ENCODE measurements around the gene CDH4. TPM values are rescaled to one million over a fixed set of nuclear protein-coding genes. Genes with fewer than 3 reads are reported as not detected.
"Not testable (repeated sequence)": the region's sequence is repeated elsewhere in the genome, so short reads cannot be mapped to it uniquely, and the experiment has no call there.

The CDH4 gene
- polyA plus RNA-seq, 4 donors = 6.1 to 8.9 (median 6.8) TPM

DNA sequence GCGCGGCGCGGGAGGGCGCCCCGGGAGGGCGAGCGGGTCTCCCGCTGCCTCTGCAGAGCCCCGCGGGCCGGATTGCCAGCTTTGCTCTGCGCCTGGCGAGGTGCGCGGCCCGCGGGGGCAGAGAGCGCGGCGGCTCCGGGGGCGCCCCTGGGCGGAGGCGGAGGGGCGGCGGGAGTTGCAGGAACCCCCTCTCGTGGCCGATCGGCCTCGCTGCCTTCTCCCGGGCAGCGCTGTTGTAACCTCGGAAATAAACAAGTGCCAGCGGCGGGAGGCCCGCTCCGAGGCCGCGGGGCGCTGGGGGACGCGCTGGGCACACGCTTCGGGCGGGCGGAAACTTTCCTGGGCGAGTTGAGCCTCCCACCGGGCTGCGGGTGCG lies 1.2 kb downstream of the CDH4 start:
- no peak for DNase-seq (ENCODE audit: low read depth in 4 of 4, low spot score in 3 of 4)

- DNase-seq (ENCODE audit: low read depth in 4 of 4, low spot score in 3 of 4) = no peak
These were observed 1.8 kb downstream of the CDH4 start for GRCh38 chr20:61253640-61254511.

DNA sequence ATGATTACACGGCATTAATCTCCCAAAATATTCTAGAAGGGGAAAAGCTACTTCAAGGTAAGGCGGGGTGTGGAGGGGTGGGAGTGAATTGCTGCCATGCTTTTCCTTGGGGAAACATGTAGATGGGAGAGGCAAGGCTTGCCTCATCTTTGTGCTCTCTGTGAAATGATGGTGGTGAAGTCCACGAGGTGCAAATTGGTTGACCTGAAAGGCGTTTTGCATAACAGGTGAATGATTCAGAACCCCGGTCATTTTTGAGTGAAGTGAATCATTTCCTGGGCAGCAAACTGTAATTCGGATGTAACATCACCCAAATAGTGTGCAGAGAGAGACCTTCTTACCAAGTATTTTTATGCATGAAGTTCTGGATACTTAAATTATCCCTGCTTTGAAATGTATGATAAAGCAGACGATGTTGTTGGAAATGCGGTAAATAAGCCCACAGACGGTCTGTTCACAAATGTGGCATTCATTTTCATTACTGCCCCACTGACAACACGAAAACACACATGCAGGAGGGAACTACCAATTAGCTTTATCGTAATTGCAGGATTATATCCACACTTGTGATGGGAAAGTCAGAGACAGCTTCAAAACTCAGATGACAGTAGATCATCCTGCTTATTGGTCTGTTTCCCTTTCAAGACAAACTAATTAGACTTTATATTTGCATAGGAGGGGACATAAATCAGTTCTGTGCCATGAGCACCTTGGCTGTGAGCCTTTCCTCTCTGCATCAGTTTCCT lies 3.0 kb downstream of the CDH4 start:
- DNase-seq (ENCODE audit: low read depth in 4 of 4, low spot score in 3 of 4) = no peak

GRCh38 chr20:61256365-61256764 lies 4.3 kb downstream of the CDH4 start:
- no peak for DNase-seq (ENCODE audit: low read depth in 4 of 4, low spot score in 3 of 4)

DNA sequence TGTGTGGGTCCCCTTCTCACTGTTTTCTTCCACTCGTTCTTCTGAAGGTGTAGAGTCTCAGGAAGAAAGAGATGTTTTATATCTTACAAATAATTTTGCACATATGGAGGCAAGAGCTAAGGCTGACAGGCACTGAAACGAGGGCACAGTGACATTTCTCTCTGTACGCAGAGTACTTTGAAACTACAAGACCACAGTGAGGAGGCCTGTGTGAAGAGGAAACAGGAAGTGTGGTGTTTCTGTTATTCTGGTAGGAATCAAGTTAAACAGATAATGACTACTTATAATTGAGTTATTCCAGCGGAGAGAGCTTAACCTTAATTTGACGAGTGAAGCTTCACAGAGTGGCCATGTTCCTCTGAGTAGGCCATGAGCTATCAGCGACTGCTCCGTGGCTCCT lies 4.8 kb downstream of the CDH4 start:
- no peak for DNase-seq (ENCODE audit: low read depth in 4 of 4, low spot score in 3 of 4)

DNA sequence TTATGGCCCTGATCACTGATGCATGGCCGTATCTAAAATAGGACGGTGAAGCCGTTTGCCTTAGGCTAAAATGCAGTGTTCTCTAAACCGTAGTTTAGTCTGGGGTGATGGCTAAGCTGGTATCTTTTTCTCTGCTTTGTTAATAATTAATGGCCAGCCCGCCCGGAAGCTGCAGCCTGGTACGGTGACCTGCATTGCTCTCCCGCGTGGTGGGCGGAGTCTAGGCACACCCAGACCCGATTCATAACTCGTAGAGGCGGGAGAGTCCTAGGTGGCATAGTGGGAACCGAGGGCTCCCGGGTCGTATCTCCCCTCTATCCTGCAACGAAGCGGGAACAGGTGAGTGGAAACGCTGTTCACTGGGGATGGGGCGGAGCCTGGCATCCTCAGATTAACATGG lies 5.5 kb downstream of the CDH4 start:
- DNase-seq (ENCODE audit: low read depth in 4 of 4, low spot score in 3 of 4) = no peak

- DNase-seq (ENCODE audit: low read depth in 4 of 4, low spot score in 3 of 4) = no peak
These were observed 7.7 kb downstream of the CDH4 start for GRCh38 chr20:61259741-61260140.

- DNase-seq (ENCODE audit: low read depth in 4 of 4, low spot score in 3 of 4) = no peak
These were observed 8.8 kb downstream of the CDH4 start for GRCh38 chr20:61260905-61261304.

GRCh38 chr20:61262036-61262435 lies 10.0 kb downstream of the CDH4 start:
- DNase-seq (ENCODE audit: low read depth in 4 of 4, low spot score in 3 of 4) = no peak

- DNase-seq (ENCODE audit: low read depth in 4 of 4, low spot score in 3 of 4) = no peak
These were observed 10.5 kb downstream of the CDH4 start for GRCh38 chr20:61262514-61262913.

- DNase-seq (ENCODE audit: low read depth in 4 of 4, low spot score in 3 of 4) = no peak
These were observed 11.1 kb downstream of the CDH4 start for GRCh38 chr20:61263084-61263695.

DNA sequence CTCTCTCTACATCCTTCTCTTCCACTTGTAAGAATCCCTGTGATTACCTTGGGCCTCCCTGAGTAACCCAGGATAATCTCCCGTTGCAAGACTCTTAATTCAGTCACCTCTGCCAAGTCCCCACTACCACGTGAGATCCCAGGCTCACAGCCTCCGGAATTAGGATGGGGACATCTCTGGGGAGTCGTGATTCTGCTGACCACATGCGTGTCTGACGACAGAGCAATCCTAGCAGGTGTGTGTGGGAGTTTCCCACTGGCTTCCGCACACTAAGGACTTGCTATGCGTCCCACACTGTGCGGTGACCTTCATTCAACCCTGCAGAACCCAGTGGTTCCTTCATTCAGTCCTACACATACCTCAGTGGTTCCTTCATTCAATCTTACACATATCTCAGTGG lies 11.9 kb downstream of the CDH4 start:
- DNase-seq (ENCODE audit: low read depth in 4 of 4, low spot score in 3 of 4) = no peak

DNA sequence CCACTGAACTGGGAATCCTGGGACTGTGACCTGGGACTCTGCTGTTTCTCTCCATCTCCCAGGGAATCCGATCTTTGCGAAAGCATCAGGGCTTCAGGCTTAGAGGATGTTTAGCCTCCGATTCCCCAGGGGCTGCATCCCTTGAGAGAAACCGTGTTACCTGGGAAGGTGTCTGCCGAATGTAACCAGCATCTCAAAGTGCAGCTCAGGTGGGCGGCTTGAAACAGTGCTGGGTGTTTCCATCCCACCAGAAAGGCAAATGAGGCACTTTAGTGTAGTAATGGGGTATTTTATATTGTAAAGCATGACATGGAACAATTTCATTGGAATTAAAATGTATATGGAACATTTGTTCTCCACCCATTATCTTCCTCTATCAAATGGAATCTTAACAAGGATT lies 15.2 kb downstream of the CDH4 start:
- no peak for DNase-seq (ENCODE audit: low read depth in 4 of 4, low spot score in 3 of 4)

DNA sequence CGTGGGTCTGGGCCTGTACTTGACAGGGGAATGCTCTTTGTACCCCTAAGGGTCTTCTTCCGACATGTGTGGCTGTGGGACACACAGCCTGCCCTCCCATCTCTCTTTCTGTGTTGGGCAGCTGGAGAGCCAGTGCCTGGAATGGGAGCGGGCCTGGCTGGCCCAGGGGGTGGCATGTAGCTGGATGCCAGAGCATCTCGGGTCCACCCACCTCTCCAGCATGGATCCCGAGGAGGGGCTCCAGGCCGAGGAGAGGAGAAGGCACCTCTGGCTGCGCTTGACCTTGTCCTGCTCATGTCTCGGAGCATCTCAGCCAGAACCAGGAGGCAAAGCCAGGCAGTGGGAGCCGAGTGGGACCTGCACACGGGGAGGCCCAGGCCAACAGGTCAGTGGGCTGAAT lies 16.0 kb downstream of the CDH4 start:
- no peak for DNase-seq (ENCODE audit: low read depth in 4 of 4, low spot score in 3 of 4)

DNA sequence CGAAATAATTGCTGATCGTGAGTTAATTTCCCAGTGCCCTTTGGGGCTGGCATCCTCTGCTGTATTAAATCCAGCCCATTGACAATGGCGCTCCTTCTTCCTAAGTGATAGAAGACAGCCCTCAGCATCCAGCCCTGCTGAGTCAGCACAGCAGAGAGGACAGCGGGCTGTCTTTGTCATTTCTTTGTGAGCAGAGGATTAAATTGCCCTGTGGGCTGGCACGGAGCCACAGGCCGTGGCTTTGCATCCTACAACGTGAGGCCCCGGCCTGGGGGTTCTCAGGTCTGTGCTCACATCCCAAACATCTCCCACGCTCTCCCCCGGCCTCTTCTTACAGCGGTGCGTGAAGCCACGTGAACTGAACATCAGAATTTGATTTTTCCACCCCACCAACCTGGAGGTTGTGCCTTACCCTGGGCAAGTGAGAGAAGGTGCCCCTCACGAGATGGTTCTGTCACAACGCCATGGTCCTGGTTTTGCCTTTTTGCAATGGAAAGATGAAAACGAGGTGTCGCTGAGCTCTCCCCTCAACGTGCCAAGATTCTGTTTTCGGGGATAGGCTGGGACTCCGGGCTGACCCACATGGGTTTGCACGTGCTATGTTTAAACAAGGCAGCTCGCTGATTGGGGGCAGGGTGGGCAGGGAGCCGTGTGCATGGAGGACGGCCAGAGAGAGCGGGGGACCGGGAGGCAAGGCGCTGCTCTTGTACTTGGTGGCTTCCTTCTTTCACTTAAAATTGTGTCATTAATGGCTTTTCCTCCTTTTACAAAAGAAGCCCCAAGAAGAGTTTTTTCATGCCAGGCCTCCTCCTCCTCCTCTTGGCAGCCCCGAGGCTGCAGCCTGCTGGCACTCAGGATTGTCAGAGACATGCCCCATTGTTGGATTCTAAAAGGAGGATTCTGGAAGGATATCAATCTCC lies 19.5 kb downstream of the CDH4 start:
- no peak for DNase-seq (ENCODE audit: low read depth in 4 of 4, low spot score in 3 of 4)

- not testable (repeated sequence) for DNase-seq (ENCODE audit: low read depth in 4 of 4, low spot score in 3 of 4)
These were observed 21.0 kb downstream of the CDH4 start for GRCh38 chr20:61273024-61273423.

DNA sequence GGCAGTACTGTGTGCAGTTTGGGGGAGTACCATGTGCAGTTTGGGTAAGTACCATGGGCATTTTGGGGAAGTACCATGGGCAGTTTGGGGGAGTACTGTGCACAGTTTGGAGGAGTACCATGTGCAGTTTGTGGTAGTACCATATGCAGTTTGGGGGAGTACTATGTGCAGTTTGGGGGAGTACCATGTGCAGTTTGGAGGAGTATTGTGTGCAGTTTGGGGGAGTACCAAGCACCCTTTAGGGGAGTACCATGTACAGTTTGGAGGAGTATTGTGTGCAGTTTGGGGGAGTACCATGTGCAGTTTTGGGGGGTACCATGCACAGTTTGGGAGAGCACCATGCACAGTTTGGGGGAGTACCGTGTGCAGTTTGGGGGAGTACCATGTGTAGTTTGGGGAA lies 21.6 kb downstream of the CDH4 start:
- DNase-seq (ENCODE audit: low read depth in 4 of 4, low spot score in 3 of 4) = not testable (repeated sequence)

DNA sequence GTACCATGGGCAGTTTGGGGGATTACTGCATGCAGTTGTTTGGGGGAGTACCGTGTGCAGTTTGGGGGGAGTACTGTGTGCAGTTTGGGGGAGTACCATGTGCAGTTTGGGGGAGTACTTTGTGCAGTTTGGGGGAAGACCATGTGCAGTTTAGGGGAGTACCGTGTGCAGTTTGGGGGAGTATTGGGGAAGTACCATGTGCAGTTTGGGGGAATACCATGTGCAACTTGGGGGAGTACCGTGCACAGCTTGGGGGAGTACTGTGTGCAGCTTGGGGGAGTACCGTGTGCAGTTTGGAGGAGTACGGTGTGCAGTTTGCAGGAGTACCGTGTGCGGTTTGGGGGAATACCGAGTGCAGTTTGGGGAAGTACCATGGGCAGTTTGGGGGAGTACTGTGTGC lies 22.3 kb downstream of the CDH4 start:
- no peak for DNase-seq (ENCODE audit: low read depth in 4 of 4, low spot score in 3 of 4)

DNA sequence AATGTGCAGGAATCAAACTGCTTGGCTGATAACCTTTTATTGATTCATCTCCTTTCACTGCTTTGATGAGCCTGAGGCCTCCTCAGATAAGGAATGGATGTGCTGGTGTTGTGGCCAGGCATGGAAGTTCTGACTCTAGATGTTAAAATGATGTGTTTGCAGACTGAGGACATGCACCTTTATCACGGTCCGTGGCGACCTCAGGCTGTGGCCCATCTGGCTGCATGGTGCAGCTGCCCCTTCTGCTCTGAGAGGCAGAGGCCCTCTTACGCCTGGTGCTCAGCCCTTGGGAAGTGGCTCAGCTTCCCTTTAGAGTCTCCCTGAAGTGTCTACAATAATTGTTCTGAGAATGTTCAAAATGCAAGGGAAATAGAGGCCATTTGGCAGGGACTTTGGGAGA lies 26.2 kb downstream of the CDH4 start:
- DNase-seq (ENCODE audit: low read depth in 4 of 4, low spot score in 3 of 4) = no peak

GRCh38 chr20:61279621-61280150 lies 27.6 kb downstream of the CDH4 start:
- no peak for DNase-seq (ENCODE audit: low read depth in 4 of 4, low spot score in 3 of 4)
